ENCODE results near the gene DUS3L.
"Not testable (repeated sequence)": the region's sequence is repeated elsewhere in the genome, so short reads cannot be mapped to it uniquely, and the experiment has no call there.

Gene DUS3L

GRCh38 chr19:5762608-5763217 lies 28.2 kb downstream of the DUS3L start:
- no peak overlapping the region for H3K4me3 ChIP-seq (ENCODE audit: low read depth, low read length)
- DNase-seq (ENCODE audit: low read depth) = no peak
- TF ChIP-seq, protein P1, sequence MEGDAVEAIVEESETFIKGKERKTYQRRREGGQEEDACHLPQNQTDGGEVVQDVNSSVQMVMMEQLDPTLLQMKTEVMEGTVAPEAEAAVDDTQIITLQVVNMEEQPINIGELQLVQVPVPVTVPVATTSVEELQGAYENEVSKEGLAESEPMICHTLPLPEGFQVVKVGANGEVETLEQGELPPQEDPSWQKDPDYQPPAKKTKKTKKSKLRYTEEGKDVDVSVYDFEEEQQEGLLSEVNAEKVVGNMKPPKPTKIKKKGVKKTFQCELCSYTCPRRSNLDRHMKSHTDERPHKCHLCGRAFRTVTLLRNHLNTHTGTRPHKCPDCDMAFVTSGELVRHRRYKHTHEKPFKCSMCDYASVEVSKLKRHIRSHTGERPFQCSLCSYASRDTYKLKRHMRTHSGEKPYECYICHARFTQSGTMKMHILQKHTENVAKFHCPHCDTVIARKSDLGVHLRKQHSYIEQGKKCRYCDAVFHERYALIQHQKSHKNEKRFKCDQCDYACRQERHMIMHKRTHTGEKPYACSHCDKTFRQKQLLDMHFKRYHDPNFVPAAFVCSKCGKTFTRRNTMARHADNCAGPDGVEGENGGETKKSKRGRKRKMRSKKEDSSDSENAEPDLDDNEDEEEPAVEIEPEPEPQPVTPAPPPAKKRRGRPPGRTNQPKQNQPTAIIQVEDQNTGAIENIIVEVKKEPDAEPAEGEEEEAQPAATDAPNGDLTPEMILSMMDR (IDR thresholded peaks at IDR 0.05; ENCODE audit: low read depth, low read length, missing control alignments) = no peak

GRCh38 chr19:5753743-5754142 lies 37.2 kb downstream of the DUS3L start:
- no peak overlapping the region for H3K4me3 ChIP-seq (ENCODE audit: low read depth, low read length)
- TF ChIP-seq, protein P1 (IDR thresholded peaks at IDR 0.05; ENCODE audit: low read depth, low read length, missing control alignments) = no peak
- DNase-seq (ENCODE audit: low read depth) = no peak

DNA sequence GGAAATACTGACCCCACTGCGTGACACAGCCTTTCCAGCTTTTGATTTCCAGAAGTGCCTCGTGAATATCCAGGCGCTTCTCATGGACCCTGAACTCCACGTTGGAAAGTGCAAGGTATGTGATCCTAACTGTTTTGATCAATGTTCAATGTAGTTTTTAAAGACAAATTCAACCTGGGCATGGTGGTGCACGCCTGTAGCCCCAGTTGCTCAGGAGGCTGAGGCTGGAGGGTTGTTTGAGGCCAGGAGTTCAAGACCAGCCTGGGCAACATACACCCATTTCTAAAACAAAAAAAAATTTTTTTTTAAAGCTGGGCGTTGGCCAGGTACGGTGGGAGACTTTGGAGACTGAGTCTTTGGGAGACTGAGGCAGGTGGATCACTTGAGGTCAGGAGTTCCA lies 39.3 kb downstream of the DUS3L start:
- no peak overlapping the region for H3K4me3 ChIP-seq (ENCODE audit: low read depth, low read length)
- TF ChIP-seq, protein P1 (IDR thresholded peaks at IDR 0.05; ENCODE audit: low read depth, low read length, missing control alignments) = no peak
- DNase-seq (ENCODE audit: low read depth) = no peak

DNA sequence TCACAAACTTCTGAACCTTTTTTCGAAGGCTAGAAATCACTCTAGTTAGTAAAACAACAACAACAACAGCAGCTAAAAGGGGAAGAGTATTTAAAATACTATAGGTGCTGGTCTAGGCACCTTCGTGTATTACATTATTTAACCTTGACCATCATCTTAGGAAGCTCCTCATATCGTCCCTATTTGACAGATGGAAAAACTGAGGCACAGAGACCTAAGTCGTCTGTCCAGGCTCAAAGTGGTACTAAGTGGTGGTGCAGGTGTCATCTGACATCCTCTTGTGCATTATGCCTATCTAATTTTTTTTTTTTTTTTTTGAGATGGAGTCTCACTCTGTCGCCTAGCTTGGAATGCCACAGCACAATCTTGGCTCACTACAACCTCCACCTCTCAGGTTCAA lies 41.5 kb downstream of the DUS3L start:
- H3K4me3 ChIP-seq (ENCODE audit: low read depth, low read length) = no peak overlapping the region
- no peak for DNase-seq (ENCODE audit: low read depth)
- TF ChIP-seq, protein P1 (IDR thresholded peaks at IDR 0.05; ENCODE audit: low read depth, low read length, missing control alignments) = no peak

DNA sequence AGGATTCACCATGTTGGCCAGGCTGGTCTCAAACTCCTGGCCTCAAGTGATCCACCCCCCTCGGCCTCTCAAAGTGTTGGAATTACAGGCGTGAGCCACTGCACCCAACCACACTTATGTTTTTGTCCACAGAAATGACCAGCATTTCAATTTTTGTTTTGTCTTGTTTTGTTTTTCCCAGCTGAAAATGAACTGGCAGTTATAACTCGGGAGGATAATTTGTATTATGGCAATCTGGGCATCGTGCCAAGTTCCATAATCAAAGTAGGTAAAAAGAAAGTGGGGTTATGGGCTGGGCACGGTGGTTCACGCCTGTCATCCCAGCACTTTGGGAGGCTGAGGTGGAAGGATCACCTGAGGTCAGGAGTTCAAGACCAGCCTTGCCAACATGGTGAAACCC lies 42.0 kb downstream of the DUS3L start:
- DNase-seq (ENCODE audit: low read depth) = not testable (repeated sequence)

GRCh38 chr19:5744999-5745398 lies 46.0 kb downstream of the DUS3L start:
- not testable (repeated sequence) for DNase-seq (ENCODE audit: low read depth); H3K4me3 ChIP-seq (ENCODE audit: low read depth, low read length)

More for the DNA sequence above, 42.0 kb downstream of the DUS3L start:
- not testable (repeated sequence) for H3K4me3 ChIP-seq (ENCODE audit: low read depth, low read length)

DNA sequence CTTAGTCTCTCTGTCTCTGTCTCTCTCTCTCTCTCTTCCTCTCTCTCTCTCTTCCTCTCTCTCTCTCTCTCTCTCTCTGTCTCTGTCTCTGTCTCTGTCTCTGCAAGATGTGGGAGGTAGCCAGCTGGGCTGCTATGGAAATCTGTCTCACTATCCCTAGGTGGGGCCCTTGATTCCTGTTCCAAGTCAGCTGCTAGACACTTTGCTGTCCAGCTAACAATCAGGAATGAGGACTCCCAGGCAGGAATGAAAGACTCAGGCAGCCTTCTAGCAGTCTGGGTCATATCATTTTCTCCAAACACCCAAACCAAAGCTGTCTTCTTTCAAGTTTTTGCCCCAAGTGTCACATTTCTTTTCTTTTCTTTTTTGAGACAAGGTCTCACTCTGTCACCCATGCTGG lies 47.3 kb downstream of the DUS3L start:
- no peak for DNase-seq (ENCODE audit: low read depth)
- TF ChIP-seq, protein P1 (IDR thresholded peaks at IDR 0.05; ENCODE audit: low read depth, low read length, missing control alignments) = no peak
- H3K4me3 ChIP-seq (ENCODE audit: low read depth, low read length) = no peak overlapping the region

DNA sequence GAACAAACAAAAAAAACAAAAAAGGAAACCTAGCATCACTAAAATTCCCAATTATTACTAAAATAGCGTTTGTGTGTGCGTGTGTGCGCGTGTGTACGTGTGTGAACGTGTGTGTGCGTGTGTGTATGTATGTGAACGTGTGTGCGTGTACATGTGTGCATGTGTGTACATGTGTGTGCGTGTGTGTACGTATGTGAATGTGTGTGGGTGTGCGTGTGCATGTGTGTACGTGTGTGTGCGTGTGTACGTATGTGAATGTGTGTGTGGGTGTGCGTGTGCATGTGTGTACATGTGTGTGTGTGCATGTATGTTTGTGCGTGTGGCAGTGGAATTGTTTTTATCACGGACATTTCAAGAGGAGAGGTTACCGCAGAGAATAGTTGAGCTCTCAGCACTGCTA lies 48.9 kb downstream of the DUS3L start:
- TF ChIP-seq, protein P1 (IDR thresholded peaks at IDR 0.05; ENCODE audit: low read depth, low read length, missing control alignments) = no peak
- no peak for DNase-seq (ENCODE audit: low read depth)
- H3K4me3 ChIP-seq (ENCODE audit: low read depth, low read length) = no peak overlapping the region
